Neural cell (in vitro differentiated cells): ENCODE measurements around the gene NRDC. TPM values are rescaled to one million over a fixed set of nuclear protein-coding genes. Genes with fewer than 3 reads are reported as not detected.

Experiments used
- H2AFZ ChIP-seq: fragments of 200-600, 300-800 bp; sonication (generic), shearing (Covaris generic); 2 replicates; pipeline ENCODE4 v1.6.0; 2014; ENCODE audit warnings: low read depth, mild to moderate bottlenecking, antibody characterized with exemption, low read length, moderate library complexity
- H3F3A ChIP-seq: fragments of 200-600 bp; shearing (Covaris generic); 2 replicates; pipeline ENCODE4 v1.6.1; 2016; ENCODE audit warnings: mild to moderate bottlenecking, moderate library complexity, mixed read lengths, antibody characterized with exemption, low read length; ENCODE audit not compliant: insufficient read depth, poor library complexity, severe bottlenecking
- H3K27ac ChIP-seq: fragments of 200-600, 300-800 bp; sonication (generic), shearing (Covaris generic); 2 replicates; pipeline ENCODE4 v1.5.1; 2014; ENCODE audit warnings: mild to moderate bottlenecking, low read length, moderate library complexity
- H3K27me3 ChIP-seq: fragments of 300-800, 200-600 bp; sonication (generic), shearing (Covaris generic); 2 replicates; pipeline ENCODE4 v1.6.0; 2014; ENCODE audit warnings: mild to moderate bottlenecking, low read depth, low read length, moderate library complexity; ENCODE audit not compliant: insufficient read depth
- H3K36me3 ChIP-seq: fragments of 300-800, 200-600 bp; sonication (generic), shearing (Covaris generic); 2 replicates; pipeline ENCODE4 v1.5.1; 2014; ENCODE audit warnings: mild to moderate bottlenecking, antibody characterized with exemption, low read length, moderate library complexity; ENCODE audit not compliant: insufficient read depth
- H3K4me2 ChIP-seq: fragments of 300-800, 200-600 bp; sonication (generic), shearing (Covaris generic); 2 replicates; pipeline ENCODE4 v1.6.0; 2014; ENCODE audit warnings: mild to moderate bottlenecking, low read length
- H3K4me3 ChIP-seq: fragments of 300-800, 200-600 bp; sonication (generic), shearing (Covaris generic); 2 replicates; pipeline ENCODE4 v1.5.1; 2014; ENCODE audit warnings: mild to moderate bottlenecking, low read length, moderate library complexity
- H3K79me2 ChIP-seq: fragments of 200-600 bp; shearing (Covaris generic); replicated peaks from 2 replicates; pipeline ENCODE4 v1.6.0; 2014; ENCODE audit warnings: mild to moderate bottlenecking, low read length, moderate library complexity; ENCODE audit not compliant: insufficient read depth
- H3K9ac ChIP-seq: fragments of 300-800, 200-600 bp; sonication (generic), shearing (Covaris generic); 2 replicates; pipeline ENCODE4 v1.6.1; 2016; ENCODE audit warnings: mild to moderate bottlenecking, low read length, mixed read lengths
- H3K9me2 ChIP-seq: fragments of 200-600 bp; shearing (Covaris generic); 2 replicates; pipeline ENCODE4 v1.6.1; 2016; ENCODE audit warnings: mild to moderate bottlenecking, low read length, mixed read lengths; ENCODE audit not compliant: insufficient read depth
- H3K9me3 ChIP-seq: fragments of 200-600, 300-800 bp; sonication (generic), shearing (Covaris generic); 2 replicates; pipeline ENCODE4 v1.6.1; 2016; ENCODE audit warnings: mild to moderate bottlenecking, mixed run types, low read length, moderate library complexity, mixed read lengths
- H4K20me1 ChIP-seq: fragments of 200-600 bp; shearing (Covaris generic); 2 replicates; pipeline ENCODE4 v1.6.1; 2016; ENCODE audit warnings: mild to moderate bottlenecking, mixed run types; ENCODE audit not compliant: insufficient read depth
- EP300 ChIP-seq: fragments of 450-650 bp; conservative IDR thresholded peaks from 2 replicates; pipeline ENCODE4 v1.6.1; 2014; ENCODE audit warnings: antibody characterized with exemption, mild to moderate bottlenecking, moderate library complexity; ENCODE audit not compliant: poor library complexity, severe bottlenecking
- EZH2 ChIP-seq: fragments of 200-600, 300-800 bp; shearing (Covaris generic), sonication (generic); IDR thresholded peaks from 2 replicates; pipeline ENCODE4 v1.6.1; 2014; ENCODE audit warnings: antibody characterized with exemption, low read length, borderline replicate concordance, mild to moderate bottlenecking; ENCODE audit not compliant: insufficient read depth, poor library complexity, severe bottlenecking
- MXI1 ChIP-seq: fragments of 450-650 bp; conservative IDR thresholded peaks from 2 replicates; pipeline ENCODE4 v1.6.1; 2014; ENCODE audit warnings: antibody characterized with exemption, mild to moderate bottlenecking; ENCODE audit not compliant: poor library complexity, severe bottlenecking
- POLR2AphosphoS5 ChIP-seq: IDR thresholded peaks from 2 replicates; pipeline ENCODE4 v1.6.1; 2012
- RAD21 ChIP-seq: fragments of 450-650 bp; conservative IDR thresholded peaks from 2 replicates; pipeline ENCODE4 v1.6.1; 2014; ENCODE audit warnings: antibody characterized with exemption, mild to moderate bottlenecking, moderate library complexity
- SMC3 ChIP-seq: fragments of 450-650 bp; conservative IDR thresholded peaks from 2 replicates; pipeline ENCODE4 v1.6.1; 2014; ENCODE audit warnings: antibody characterized with exemption, mild to moderate bottlenecking, moderate library complexity; ENCODE audit not compliant: poor library complexity
- TAF1 ChIP-seq: IDR thresholded peaks from 2 replicates; pipeline ENCODE4 v1.6.1; 2012; ENCODE audit warnings: low read depth
- polyA plus RNA-seq: library from polyadenylated mRNA; depleted of rRNA; stranded (reverse); fragments of >200 nt; gene quantifications from 2 replicates; pipeline ENCODE4 v1.2.3, GENCODE V29; 2014
- TF ChIP-seq, protein P1 (sequence below): IDR thresholded peaks from 2 replicates; pipeline ENCODE4 v1.6.1; 2012; ENCODE audit warnings: borderline replicate concordance
- TF ChIP-seq, protein P2 (sequence below): fragments of 450-650 bp; IDR thresholded peaks from 2 replicates; pipeline ENCODE4 v1.5.1; 2014; ENCODE audit warnings: antibody characterized with exemption, mild to moderate bottlenecking, moderate library complexity; ENCODE audit not compliant: poor library complexity, severe bottlenecking

NRDC gene
- polyA plus RNA-seq, 1 donor from 2014 or later, result 114 TPM

DNA sequence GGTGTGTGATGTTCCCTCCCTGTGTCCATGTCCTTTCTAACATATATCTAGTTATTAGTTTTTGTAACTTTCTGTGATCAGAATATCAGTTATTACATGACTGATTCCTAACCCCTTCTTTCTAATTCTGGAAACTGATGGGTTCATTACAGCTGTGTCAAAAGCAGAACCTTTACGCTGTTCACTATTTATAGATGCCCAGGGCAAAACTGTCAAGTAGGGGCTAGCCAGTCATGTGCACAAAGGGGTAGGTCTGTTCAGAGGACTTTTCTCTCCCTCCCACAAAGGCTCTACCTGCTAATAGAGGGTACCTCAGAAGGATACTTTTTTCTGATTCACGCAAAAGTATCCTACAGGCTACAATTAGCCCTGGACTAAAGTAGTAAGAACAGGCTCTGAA is 79.2 kb downstream of the NRDC start:
- Histone ChIP-seq H3K9me2 (no peaks in the 10 kb centered on the region), H3K4me2 (no peak overlapping the region), H4K20me1 (no peaks in the 10 kb centered on the region), H3K27me3 (no peaks in the 10 kb centered on the region), H3K9ac (no peak overlapping the region), H3K79me2 (no peaks in the 10 kb centered on the region), H3K4me3 (no peak overlapping the region), H3F3A (no peaks in the 10 kb centered on the region), H3K27ac (no peak overlapping the region), H2AFZ (no peak overlapping the region), H3K36me3 (peaks cover 6% of the 10 kb centered on the region), H3K9me3 (no peaks in the 10 kb centered on the region)
- TF ChIP-seq POLR2AphosphoS5 (no peak), MXI1 (no peak), TAF1 (no peak), SMC3 (no peak), EP300 (no peak), EZH2 (no peak), RAD21 (no peak)
- TF ChIP-seq, protein P1, sequence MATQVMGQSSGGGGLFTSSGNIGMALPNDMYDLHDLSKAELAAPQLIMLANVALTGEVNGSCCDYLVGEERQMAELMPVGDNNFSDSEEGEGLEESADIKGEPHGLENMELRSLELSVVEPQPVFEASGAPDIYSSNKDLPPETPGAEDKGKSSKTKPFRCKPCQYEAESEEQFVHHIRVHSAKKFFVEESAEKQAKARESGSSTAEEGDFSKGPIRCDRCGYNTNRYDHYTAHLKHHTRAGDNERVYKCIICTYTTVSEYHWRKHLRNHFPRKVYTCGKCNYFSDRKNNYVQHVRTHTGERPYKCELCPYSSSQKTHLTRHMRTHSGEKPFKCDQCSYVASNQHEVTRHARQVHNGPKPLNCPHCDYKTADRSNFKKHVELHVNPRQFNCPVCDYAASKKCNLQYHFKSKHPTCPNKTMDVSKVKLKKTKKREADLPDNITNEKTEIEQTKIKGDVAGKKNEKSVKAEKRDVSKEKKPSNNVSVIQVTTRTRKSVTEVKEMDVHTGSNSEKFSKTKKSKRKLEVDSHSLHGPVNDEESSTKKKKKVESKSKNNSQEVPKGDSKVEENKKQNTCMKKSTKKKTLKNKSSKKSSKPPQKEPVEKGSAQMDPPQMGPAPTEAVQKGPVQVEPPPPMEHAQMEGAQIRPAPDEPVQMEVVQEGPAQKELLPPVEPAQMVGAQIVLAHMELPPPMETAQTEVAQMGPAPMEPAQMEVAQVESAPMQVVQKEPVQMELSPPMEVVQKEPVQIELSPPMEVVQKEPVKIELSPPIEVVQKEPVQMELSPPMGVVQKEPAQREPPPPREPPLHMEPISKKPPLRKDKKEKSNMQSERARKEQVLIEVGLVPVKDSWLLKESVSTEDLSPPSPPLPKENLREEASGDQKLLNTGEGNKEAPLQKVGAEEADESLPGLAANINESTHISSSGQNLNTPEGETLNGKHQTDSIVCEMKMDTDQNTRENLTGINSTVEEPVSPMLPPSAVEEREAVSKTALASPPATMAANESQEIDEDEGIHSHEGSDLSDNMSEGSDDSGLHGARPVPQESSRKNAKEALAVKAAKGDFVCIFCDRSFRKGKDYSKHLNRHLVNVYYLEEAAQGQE, result no peak
- TF ChIP-seq, protein P2, sequence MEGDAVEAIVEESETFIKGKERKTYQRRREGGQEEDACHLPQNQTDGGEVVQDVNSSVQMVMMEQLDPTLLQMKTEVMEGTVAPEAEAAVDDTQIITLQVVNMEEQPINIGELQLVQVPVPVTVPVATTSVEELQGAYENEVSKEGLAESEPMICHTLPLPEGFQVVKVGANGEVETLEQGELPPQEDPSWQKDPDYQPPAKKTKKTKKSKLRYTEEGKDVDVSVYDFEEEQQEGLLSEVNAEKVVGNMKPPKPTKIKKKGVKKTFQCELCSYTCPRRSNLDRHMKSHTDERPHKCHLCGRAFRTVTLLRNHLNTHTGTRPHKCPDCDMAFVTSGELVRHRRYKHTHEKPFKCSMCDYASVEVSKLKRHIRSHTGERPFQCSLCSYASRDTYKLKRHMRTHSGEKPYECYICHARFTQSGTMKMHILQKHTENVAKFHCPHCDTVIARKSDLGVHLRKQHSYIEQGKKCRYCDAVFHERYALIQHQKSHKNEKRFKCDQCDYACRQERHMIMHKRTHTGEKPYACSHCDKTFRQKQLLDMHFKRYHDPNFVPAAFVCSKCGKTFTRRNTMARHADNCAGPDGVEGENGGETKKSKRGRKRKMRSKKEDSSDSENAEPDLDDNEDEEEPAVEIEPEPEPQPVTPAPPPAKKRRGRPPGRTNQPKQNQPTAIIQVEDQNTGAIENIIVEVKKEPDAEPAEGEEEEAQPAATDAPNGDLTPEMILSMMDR, result no peak

DNA sequence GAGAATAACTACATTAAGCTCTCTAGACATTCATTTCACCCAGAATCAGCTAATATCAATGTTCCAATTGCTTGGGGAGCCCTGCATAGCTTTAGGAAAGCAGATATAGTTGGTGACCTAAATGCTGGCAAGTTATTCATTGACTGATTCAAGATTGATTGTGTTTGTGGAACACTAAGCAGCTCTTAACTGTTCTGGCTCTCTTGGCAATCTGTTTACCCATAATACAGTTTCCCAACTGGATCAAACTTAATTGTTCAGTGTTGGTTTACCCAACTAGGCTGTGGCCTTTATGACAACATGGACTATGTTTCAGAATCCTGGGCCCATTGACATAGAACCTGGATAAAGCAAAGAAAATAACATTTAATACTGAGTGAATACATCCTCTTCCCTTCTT is 83.7 kb downstream of the NRDC start:
- no peak for TF ChIP-seq MXI1
- no peak for TF ChIP-seq EZH2
- TF ChIP-seq RAD21, result no peak
- no peak for TF ChIP-seq TAF1
- no peaks in the 10 kb centered on the region for H4K20me1 ChIP-seq
- no peak overlapping the region for H3K4me3 ChIP-seq
- H3K9me2 ChIP-seq, result no peaks in the 10 kb centered on the region
- H2AFZ ChIP-seq, result no peak overlapping the region
- H3K9me3 ChIP-seq, result no peaks in the 10 kb centered on the region
- H3K27ac ChIP-seq, result no peak overlapping the region
- H3K79me2 ChIP-seq, result no peaks in the 10 kb centered on the region
- no peak overlapping the region for H3K9ac ChIP-seq
- H3K36me3 ChIP-seq, result peaks cover 6% of the 10 kb centered on the region
- H3F3A ChIP-seq, result no peaks in the 10 kb centered on the region
- H3K4me2 ChIP-seq, result no peak overlapping the region
- no peaks in the 10 kb centered on the region for H3K27me3 ChIP-seq

DNA sequence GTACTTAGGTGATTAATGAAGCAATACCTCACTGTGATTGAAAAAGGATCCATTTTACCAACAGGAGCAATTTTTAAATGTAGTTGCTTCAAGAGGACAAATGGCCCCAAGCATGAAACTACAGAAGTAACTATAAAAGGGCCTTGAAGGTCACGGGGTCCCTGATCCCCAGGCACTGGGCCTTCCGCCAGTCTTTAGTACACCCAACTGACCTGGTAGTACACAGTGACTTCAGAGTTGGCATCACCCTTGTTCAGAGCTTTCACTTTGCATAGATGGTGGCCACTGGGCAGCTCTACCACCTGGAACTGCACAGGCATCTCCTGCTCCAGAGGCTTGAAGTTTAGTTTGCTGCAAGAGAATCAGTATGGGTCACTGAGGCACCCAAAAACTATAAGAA is 84.3 kb downstream of the NRDC start:
- no peaks in the 10 kb centered on the region for H3F3A ChIP-seq
- TF ChIP-seq SMC3, result no peak
- no peaks in the 10 kb centered on the region for H3K9me3 ChIP-seq
- H3K79me2 ChIP-seq, result no peaks in the 10 kb centered on the region
- H3K4me2 ChIP-seq, result no peak overlapping the region
- H3K4me3 ChIP-seq, result no peak overlapping the region
- H3K9me2 ChIP-seq, result no peaks in the 10 kb centered on the region
- H4K20me1 ChIP-seq, result no peaks in the 10 kb centered on the region
- no peak overlapping the region for H3K9ac ChIP-seq
- H2AFZ ChIP-seq, result no peak overlapping the region
- H3K36me3 ChIP-seq, result peaks cover 6% of the 10 kb centered on the region
- no peaks in the 10 kb centered on the region for H3K27me3 ChIP-seq
- no peak overlapping the region for H3K27ac ChIP-seq
